ENCODE results near the gene PEX7.

- no peak for TF ChIP-seq POLR2A (IDR thresholded peaks at IDR 0.05)
- no peak for TF ChIP-seq POLR2AphosphoS5 (IDR thresholded peaks at IDR 0.05)
- TF ChIP-seq, protein P1, sequence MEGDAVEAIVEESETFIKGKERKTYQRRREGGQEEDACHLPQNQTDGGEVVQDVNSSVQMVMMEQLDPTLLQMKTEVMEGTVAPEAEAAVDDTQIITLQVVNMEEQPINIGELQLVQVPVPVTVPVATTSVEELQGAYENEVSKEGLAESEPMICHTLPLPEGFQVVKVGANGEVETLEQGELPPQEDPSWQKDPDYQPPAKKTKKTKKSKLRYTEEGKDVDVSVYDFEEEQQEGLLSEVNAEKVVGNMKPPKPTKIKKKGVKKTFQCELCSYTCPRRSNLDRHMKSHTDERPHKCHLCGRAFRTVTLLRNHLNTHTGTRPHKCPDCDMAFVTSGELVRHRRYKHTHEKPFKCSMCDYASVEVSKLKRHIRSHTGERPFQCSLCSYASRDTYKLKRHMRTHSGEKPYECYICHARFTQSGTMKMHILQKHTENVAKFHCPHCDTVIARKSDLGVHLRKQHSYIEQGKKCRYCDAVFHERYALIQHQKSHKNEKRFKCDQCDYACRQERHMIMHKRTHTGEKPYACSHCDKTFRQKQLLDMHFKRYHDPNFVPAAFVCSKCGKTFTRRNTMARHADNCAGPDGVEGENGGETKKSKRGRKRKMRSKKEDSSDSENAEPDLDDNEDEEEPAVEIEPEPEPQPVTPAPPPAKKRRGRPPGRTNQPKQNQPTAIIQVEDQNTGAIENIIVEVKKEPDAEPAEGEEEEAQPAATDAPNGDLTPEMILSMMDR (IDR thresholded peaks at IDR 0.05): no peak
Measured at GRCh38 chr6:136927292-136927691, 104.9 kb downstream of the PEX7 start.

All from stomach (tissue), 4 donors.